Stimulated activated CD8-positive, alpha-beta memory T cell treated with anti-CD3 and anti-CD28 coated beads, Interleukin-7, amount 100 ng/mL, for 48 hours (primary cell): ENCODE data around the gene CLEC2L.

Source experiments
- DNase-seq, 2 donors: peaks; one replicate each; pipeline ENCODE4 v3.0.0-alpha.2; 2020; ENCODE audit warnings: low read depth in 1 of 2; ENCODE audit errors: extremely low read depth in 1 of 2

Gene CLEC2L

DNA sequence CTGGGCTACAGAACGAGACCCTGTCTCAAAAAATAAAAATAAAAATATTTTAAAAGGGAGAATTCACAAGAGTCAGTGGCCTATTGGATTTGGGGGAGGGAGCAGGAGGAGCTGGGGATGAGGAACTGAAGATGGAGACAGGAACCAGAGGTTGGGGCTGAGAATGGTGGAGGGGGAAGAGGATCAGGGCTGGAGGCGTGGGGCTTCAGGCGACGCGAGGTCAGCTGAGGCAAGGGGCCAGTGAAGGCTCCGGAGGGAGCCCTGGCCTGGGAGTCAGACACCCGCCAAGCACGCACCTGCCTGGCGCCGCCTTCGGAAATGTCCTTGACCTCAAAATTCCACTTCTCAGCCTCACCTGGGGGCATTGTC lies 671 bp upstream of the CLEC2L start:
- no peak for DNase-seq

GRCh38 chr7:139523968-139524815 lies 707 bp downstream of the CLEC2L start:
- no peak for DNase-seq

DNA sequence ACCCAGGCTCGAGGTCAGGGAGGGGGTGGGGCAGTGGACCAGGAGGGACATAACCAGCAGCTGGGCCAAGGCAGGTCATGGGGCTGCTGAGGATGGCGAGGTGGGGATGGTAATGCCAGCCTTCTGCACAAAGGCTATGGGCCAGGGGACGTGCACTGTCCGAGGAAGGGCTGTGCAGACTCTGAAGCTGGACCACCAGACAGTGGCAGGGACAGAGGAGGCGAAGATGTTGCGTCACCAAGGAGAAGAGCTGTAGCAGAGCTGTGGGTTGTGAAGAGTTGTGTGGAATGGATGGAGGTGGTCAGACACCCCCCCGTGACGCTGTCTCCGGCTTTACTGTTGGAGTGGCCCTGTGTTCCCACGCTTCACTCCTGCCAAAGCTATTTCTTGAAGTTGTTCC lies 1.8 kb downstream of the CLEC2L start:
- DNase-seq = no peak

DNA sequence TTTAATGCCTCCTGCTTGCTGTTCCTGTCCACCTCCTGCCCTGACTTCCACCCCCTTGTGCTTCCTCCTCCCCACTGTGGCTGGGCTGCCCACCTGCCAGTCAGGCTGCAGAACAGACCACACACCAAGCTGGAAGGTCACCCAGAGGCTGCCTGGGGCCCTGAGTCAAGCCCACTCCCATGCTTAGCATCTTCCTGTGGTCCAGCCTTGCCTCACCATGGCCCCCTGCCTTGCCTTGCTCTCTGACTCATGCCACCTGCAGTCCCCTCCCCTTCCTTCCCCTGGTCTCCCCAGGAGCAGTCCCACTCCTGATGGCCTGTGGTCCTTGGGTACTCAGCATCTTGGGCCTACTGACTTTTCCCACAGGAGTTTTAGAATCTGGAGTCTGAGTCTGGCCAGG lies 2.3 kb downstream of the CLEC2L start:
- no peak for DNase-seq

GRCh38 chr7:139526578-139527544 lies 3.4 kb downstream of the CLEC2L start:
- no peak for DNase-seq

DNA sequence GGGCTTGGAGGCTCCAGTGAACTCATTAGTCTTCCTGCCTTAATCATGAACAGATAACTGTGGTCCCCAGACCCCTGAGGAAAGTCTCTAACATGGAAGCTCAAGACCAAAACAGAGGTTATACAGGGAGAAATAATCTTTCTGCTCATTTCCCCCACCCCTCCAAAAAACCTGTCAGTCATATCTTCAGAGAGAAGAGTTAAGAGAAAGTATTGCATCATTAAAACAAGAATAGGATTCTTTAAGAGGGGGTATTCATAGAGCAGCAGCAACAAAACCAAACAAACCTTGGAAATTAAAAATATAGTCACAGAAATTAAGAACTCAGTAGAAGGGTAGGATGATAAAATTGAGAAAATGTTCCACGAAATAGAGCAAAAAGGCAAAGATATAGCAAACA lies 7.6 kb downstream of the CLEC2L start:
- DNase-seq = no peak

GRCh38 chr7:139532636-139533155 lies 9.2 kb downstream of the CLEC2L start:
- DNase-seq = no peak

GRCh38 chr7:139534096-139534495 lies 10.6 kb downstream of the CLEC2L start:
- no peak for DNase-seq

- DNase-seq = no peak
Measured at GRCh38 chr7:139534966-139535651, 11.6 kb downstream of the CLEC2L start.

GRCh38 chr7:139536152-139536551 lies 12.7 kb downstream of the CLEC2L start:
- DNase-seq = no peak

DNA sequence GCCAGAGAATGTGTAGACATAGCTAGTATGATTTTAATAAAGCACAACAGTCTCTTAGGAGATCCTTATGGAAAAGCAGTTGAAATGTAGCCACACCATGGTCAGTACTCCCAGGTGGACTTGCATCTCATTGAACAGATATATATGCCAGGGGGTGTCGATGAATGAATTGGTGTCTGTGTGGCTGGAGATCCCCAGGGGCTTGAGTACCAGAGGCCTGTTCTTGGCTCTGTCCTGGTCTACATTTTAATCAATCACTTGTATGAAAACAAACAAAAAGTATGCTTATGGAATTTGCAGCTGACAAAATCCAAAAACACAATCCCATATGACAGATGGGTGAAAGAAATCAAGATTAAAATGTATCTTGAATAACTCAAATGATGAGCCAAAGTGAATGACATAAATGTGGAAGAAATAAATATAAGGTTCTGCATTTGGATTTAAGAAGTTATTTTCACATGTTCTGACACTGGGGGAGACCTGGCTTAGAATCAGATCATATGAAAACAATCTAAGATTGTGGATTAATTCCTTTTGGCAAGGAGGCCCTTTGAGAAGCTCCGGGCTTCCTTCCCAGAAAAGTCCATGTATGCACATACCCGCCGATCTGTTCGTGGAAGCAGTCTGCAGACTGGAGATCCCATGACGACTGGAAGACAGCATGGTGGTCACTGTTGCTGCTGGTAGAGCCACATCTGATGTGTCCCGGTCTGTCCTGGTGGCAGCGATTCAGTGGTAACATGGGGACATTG lies 15.6 kb downstream of the CLEC2L start:
- DNase-seq = no peak

DNA sequence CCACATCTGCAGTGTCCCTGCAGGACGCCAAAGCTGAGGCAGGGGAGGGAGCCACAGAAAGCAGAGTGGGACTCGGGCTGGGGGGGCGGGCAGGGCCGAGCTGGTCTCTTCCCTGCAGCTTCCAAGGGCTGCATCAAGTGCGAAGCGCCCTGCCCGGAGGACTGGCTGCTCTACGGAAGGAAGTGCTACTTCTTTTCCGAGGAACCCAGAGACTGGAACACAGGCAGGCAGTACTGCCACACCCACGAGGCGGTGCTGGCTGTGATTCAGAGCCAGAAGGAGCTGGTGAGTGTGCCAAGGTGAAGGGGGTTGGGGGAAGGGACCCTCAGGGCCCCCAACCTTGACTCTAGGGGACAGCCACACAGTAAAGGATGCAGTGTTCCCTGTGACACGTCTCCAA lies 16.7 kb downstream of the CLEC2L start:
- DNase-seq = no peak

GRCh38 chr7:139541600-139542307 lies 18.3 kb downstream of the CLEC2L start:
- no peak for DNase-seq

DNA sequence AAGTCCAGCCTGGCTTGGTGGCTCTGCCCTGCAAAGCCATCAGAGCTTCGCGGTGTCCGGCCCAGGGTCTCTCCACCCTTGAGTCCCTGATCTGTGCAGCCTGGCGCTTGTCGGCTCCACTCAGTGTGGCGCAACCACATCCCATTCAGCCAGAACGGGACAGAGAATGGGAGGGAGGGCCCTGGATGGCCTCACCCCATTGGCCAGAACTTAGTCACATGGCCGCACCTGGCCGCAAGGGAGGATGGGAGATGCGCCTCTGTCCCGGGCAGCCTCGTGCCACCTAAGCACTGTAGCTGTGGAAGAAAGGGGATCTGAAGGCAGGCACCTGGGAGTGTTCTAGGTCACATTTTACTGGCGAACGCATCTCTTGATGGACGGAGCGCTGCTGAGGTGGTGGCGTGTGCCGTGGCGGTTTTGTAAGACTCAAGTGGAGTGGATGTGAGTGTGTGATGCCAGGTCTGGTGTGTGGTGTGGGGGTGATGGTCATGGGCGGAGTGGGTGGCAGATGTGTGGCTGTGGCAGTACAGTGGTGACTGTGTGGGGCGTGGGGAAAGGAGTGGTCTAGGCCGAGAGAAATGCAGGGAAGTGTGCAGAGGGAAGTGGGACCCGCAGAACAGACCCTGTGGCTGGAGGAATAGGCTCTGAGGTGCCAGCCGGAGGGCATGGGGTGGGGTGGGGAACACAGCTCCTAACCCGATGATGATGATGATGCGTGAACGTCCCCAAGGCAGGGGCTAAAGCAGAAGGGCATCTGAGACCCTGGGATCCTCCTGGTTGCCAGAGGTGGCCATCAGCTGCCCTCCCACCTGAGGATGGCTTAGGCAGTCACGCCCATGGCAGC lies 19.0 kb downstream of the CLEC2L start:
- DNase-seq = no peak

- no peak for DNase-seq
Measured at GRCh38 chr7:139543801-139544603, 20.5 kb downstream of the CLEC2L start.

- DNase-seq = no peak
Measured at GRCh38 chr7:139544645-139545044, 21.2 kb downstream of the CLEC2L start.

DNA sequence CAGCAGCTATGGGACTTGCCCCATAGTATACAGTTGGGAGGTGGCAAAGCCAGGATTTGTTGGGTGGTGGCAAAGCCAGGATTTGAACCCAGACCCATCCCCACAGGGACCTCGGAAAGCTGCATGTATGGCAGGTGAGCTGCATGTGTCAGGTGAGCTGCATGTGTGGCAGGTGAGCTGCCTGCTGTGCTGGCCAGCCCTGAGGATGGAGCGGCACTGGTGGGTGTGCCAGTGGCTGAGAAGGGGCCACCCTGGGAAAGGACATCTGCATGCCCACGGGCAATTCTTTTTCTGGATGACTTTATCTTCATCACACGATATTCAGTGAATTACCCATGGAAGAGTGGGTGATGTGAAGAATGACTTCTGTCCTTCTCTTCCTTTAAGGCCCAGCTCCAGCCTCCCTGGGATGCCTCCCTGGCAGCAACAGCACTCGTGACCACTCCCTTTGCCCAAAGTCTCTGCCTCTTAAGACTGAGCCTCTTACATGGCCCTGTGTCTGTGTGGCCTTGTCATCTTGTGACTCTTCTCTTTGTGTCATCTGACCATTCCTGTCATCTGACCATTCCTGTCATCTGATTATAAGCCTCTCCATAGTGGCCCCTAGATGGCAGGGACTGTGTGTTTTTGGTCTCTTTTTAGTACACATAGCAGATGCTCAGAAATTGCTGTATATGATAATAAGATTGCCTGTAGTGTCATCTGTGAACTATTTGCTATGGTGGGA lies 25.0 kb downstream of the CLEC2L start:
- no peak for DNase-seq
